Dendritic cell treated with granulocyte-macrophage colony-stimulating factor and Interleukin-4, amounts not matched to agents 40 ng/mL and 50 ng/mL, for 4 days (primary cell): Measurements from ENCODE around the gene PKN1.

Source experiments
- H3K27ac Mint-ChIP-seq: one replicate; pipeline ENCODE4 v1.8.0; 2022; ENCODE audit warnings: mild to moderate bottlenecking, mixed read lengths
- H3K27me3 Mint-ChIP-seq: one replicate; pipeline ENCODE4 v1.8.0; 2022; ENCODE audit warnings: mild to moderate bottlenecking, mixed read lengths
- H3K36me3 Mint-ChIP-seq: one replicate; pipeline ENCODE4 v1.8.0; 2022; ENCODE audit warnings: low read depth, mixed read lengths
- H3K4me1 Mint-ChIP-seq: one replicate; pipeline ENCODE4 v1.8.0; 2022; ENCODE audit warnings: low read depth, mixed read lengths
- H3K4me3 Mint-ChIP-seq: one replicate; pipeline ENCODE4 v1.8.0; 2022; ENCODE audit warnings: mild to moderate bottlenecking, moderate library complexity, mixed read lengths
- H3K9me3 Mint-ChIP-seq: one replicate; pipeline ENCODE4 v1.8.0; 2022; ENCODE audit warnings: mixed read lengths
- intact Hi-C: fragments of 100-400 bp; cut with micrococcal nuclease; formaldehyde crosslinking; loops from one replicate; pipeline ENCODE4 v1.15.0; 2022

PKN1 gene

GRCh38 chr19:14519245-14519859, 86.2 kb downstream of the PKN1 start:
- no peaks in the 10 kb centered on the region for H3K9me3 Mint-ChIP-seq
- peaks cover 40% of the 10 kb centered on the region for H3K36me3 Mint-ChIP-seq
- H3K27me3 Mint-ChIP-seq = no peaks in the 10 kb centered on the region
- intact Hi-C loops = no loop called here
- H3K4me3 Mint-ChIP-seq = peak overlapping the region; percentile 58
- peak overlapping the region; percentile 97 for H3K27ac Mint-ChIP-seq
- H3K4me1 Mint-ChIP-seq = peaks cover 53% of the 10 kb centered on the region

DNA sequence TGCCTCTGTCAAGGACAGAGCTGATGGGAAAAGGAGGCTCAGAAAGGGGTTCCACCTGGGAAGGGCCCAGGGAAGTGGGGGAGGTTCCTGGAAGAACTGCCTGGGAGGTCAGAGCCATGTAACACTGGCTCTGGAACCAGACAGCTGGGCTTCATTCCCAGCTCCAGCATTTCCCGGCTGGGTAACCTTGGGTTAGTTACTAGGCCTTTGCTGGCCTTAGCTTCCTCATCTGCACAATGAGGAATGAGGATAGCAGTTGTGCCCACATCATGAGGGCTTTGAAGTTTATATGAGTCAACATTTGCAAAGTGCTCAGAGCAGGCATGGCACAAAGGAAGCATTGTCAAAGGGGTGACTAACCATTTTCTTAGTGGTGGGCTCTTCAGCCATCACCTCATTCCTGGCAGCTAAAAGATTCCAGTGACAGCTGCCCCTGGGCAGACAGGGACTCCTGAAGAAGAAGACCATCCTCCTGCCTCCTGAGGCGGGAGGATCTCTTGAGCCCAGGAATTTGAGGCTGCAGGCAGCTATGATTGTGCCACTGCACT, 86.8 kb downstream of the PKN1 start:
- H3K27me3 Mint-ChIP-seq = no peaks in the 10 kb centered on the region
- H3K36me3 Mint-ChIP-seq = peaks cover 34% of the 10 kb centered on the region
- intact Hi-C loops = no loop called here

GRCh38 chr19:14520543-14520942, 87.4 kb downstream of the PKN1 start:
- no peaks in the 10 kb centered on the region for H3K27me3 Mint-ChIP-seq
- peaks cover 28% of the 10 kb centered on the region for H3K36me3 Mint-ChIP-seq
- intact Hi-C loops = no loop called here
- H3K9me3 Mint-ChIP-seq = no peaks in the 10 kb centered on the region
- H3K27ac Mint-ChIP-seq = peak overlapping the region; percentile 97
- H3K4me1 Mint-ChIP-seq = peaks cover 41% of the 10 kb centered on the region
- H3K4me3 Mint-ChIP-seq = no peak overlapping the region

More for the DNA sequence above, 86.8 kb downstream of the PKN1 start:
- H3K9me3 Mint-ChIP-seq = no peaks in the 10 kb centered on the region
- peak overlapping the region; percentile 97 for H3K27ac Mint-ChIP-seq
- peaks cover 48% of the 10 kb centered on the region for H3K4me1 Mint-ChIP-seq
- peak overlapping the region; percentile 58 for H3K4me3 Mint-ChIP-seq
